HG03439 (cell line): ENCODE results near the gene BMAL2.

Experiments
- ATAC-seq: cut with Tn5 transposase; IDR thresholded peaks from one replicate; pipeline ENCODE4 v1.9.1; 2021; ENCODE audit warnings: mild to moderate bottlenecking, moderate library complexity; ENCODE audit not compliant: unreplicated experiment

BMAL2 gene

DNA sequence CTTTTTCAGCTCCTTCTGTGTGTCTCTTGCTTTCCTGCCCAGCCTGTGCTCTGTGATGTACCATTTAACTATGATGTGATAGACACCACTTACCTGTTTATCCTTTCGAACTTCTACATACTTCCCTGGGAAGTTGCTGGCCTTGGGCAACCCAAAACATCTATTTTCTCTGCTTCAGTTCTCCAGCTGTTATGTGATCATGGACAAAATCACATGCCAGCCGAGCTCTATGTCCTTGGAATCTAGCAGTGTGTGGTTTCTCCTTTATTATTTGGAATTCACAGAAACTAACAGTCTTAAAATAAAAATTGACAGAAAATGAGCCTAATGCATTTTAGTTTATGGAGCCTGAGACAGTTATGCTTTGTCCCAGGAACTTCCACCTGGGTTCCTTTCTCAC is 22.9 kb downstream of the BMAL2 start:
- ATAC-seq: no peak

DNA sequence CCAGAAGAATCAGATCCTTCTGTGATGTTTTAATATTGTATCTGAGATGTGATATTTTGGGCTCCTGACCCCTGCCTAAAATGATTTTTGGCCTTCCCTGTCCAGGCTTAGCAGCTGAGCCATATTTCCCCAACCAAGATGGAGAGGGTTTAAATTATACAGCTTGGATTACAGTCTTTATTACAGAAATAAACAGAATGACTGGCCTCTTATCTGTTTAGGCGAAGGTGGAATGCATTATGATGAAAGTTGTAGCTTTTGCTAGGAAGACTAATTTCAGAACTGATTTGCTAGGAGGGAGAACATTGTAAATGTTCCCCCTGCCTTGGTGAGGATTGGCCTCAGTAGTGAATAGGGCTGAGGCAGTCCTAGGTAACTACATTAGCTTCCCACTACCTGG is 23.3 kb downstream of the BMAL2 start:
- no peak for ATAC-seq

DNA sequence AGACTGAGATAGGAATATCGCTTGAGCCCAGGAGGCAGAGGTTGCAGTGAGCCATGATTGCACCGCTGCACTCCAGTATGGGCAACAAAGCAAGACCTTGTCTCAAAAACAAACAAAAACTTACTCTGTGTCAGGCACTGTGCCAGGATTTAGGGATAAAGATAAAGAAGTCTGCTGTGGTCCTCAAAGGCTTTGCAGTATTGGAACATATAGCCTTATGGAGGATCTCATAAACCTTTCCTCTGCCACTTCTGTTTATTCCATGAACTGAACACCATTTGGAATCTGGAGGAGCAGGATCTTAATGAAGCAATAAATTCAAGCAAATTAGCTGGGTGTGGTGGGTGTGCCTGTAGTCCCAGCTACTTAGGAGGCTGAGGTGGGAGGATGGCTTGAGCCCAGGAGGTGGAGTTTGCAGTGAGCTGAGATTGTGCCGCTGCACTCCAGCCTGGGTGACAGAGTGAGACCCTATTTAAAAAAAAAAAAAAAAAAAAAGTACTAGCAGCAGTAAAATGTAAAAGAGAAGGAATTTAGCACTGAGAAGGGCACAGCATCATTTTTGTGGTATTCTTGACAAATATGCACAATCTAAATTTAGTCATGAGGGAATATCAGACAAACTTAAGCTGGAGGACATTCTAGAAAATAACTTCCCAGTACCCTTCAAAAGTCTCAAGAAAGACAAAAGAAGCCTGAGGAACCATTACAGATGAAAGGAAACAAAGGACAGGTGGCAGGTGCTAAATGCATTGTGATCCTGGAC is 27.1 kb downstream of the BMAL2 start:
- ATAC-seq: no peak

DNA sequence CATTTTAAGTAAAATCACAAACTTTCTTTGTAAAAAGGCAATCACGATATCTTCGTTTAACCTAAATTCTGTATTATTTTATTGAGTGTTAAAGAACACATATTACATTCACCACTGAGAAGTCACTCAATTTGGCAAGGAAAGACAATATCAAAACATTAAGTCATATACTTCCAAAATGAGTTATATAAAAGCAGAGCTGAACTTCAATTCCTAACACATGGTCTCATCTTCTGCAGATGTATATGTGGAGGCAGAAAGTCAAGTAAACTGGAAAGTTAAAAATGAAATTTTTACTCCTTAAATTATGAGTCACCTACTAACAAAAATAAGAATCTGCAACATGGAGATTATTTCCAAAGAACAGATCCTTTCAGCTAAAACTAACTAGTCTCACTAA is 28.7 kb downstream of the BMAL2 start:
- no peak for ATAC-seq

DNA sequence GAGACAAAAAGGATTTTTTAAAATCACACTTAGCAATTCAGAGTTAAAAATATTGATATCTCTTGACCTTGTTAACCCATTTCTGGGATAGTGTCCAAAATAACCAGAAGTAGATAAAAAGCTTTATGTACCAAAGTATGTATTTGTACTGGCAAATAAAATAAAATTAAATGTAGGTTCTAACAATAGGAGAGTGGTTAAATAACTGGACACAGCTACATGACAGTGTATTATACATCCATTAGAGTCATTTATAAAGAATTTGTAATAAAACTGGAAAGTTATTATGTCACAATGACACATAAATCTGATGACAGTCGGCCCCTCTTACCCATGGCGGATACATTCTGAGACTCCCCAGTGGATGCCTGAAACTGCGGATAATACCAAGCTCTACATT is 34.0 kb downstream of the BMAL2 start:
- no peak for ATAC-seq

DNA sequence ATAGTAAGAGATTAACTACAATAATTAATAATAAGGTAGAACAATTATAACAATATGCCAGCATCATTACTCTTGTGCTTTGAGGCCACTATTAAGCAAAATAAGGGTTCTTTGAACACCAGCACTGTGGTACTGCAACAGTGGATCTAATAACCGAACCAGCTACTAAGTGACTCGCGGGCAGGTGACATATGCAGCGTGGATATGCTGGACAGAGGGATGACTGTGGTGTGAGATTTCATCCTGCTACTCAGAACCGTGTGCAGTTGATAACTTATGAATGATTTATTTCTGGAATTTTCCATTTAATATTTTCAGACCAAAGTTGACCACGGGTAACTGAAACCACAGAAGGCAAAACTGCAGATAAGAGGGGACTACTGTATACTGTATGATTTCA is 34.4 kb downstream of the BMAL2 start:
- ATAC-seq: no peak

DNA sequence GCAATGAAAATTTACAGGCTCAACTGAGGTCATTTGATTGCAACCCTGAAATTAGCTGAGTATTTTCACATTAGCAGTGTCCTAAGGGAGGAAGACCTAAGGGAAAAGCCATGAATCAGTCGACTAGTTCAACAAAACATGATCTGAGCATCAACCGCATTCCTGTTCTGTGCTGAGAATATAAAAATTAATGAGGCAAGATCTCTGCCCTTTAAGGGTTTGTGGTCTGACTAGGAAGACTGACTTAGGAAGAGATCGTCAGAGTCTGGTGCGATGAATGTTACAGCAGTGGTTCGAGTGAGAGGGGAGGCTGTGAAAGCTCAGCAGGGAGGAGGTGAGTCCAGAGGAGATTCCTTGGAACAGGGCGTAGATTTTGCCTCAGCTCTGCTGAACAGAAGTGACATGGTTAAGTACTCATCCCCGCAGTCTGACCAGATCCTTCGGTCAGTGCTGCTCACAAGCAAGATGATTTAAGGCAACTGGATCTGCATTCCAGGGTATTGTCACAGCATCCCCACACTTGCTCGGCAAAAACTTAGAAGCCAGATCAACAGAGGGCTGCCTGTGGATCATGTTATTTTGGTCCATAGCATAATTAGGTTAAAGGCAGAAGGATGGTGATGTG is 49.6 kb downstream of the BMAL2 start:
- ATAC-seq: no peak
